NCI-H748 (cell line): Measurements from ENCODE around the gene SIPA1.
"Not testable (repeated sequence)": the region's sequence is repeated elsewhere in the genome, so short reads cannot be mapped to it uniquely, and the experiment has no call there.

ENCODE experiments used
- DNase-seq: peaks from one replicate; lab custom pipeline; 2025; ENCODE audit not compliant: unreplicated experiment; lab: John Stamatoyannopoulos, UW

SIPA1 gene

GRCh38 chr11:65622011-65622410 is 15.9 kb upstream of the SIPA1 start:
- no peak for DNase-seq

- DNase-seq = no peak
These were observed 14.7 kb upstream of the SIPA1 start for GRCh38 chr11:65623177-65623576.

- DNase-seq = no peak
These were observed 13.9 kb upstream of the SIPA1 start for GRCh38 chr11:65623852-65624616.

GRCh38 chr11:65624931-65625627 is 12.8 kb upstream of the SIPA1 start:
- no peak for DNase-seq

- DNase-seq = peak; percentile 25
These were observed 12.1 kb upstream of the SIPA1 start for GRCh38 chr11:65625628-65626342.

GRCh38 chr11:65627202-65627601 is 10.7 kb upstream of the SIPA1 start:
- no peak for DNase-seq

GRCh38 chr11:65629579-65629978 is 8.3 kb upstream of the SIPA1 start:
- DNase-seq = no peak

GRCh38 chr11:65630215-65630614 is 7.7 kb upstream of the SIPA1 start:
- no peak for DNase-seq

GRCh38 chr11:65633390-65634108 is 4.4 kb upstream of the SIPA1 start:
- DNase-seq = no peak

- no peak for DNase-seq
These were observed 3.8 kb upstream of the SIPA1 start for GRCh38 chr11:65634109-65634436.

- DNase-seq = no peak
These were observed 3.5 kb upstream of the SIPA1 start for GRCh38 chr11:65634440-65634839.

GRCh38 chr11:65634905-65635731 is 2.8 kb upstream of the SIPA1 start:
- DNase-seq = no peak

- DNase-seq = no peak
These were observed 1.5 kb upstream of the SIPA1 start for GRCh38 chr11:65636108-65637031.

GRCh38 chr11:65637032-65637557 is 806 bp upstream of the SIPA1 start:
- no peak for DNase-seq

GRCh38 chr11:65639228-65639597 is 1.3 kb downstream of the SIPA1 start:
- DNase-seq = not testable (repeated sequence)

GRCh38 chr11:65639623-65640482 is 2.0 kb downstream of the SIPA1 start:
- no peak for DNase-seq

- DNase-seq = no peak
These were observed 2.8 kb downstream of the SIPA1 start for GRCh38 chr11:65640483-65641296.
